ENCODE measurements around the gene TMEM74B.

Gene TMEM74B

DNA sequence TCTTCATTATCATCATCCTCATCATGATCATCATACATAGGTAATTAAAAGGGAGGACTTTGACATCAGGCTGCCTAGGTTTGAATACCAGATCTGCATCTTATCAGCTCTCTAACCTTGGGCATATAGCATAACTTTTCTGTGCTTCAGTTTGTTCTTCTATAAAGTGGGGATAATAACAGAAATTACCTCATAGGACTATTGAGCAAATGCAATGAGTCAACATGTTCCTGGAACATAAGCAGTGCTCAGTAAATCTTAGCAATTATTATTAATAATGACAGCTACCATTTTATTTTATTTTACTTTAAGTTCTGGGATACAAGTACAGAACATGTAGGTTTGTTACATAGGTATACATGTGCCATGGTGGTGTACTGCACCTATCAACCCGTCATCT is 25.7 kb upstream of the TMEM74B start:
- POLR2A ChIA-PET = no interaction called here
- CTCF ChIA-PET = interaction anchor here (1.2 to 1.5 kb wide), 2 partner anchors 19 to 254 kb away, joined by 3 to 5 read pairs; no protein-coding TSS in a partner anchor
- H3K27me3 ChIP-seq (replicated peaks in 2 of 5; ENCODE audit: control insufficient read depth in 4 of 5, insufficient read depth in 5 of 5, low read length in 4 of 5) = peaks cover 0 to 4% (median 0%) of the 10 kb centered on the region in 5 experiments
- H3K4me1 ChIP-seq (ENCODE audit: control extremely low read depth in 1 of 4, control insufficient read depth in 4 of 4, insufficient read depth in 4 of 4, low read length in 3 of 4) = peaks cover 2 to 10% (median 6%) of the 10 kb centered on the region in 4 experiments
- no peak overlapping the region for H3K27ac ChIP-seq (ENCODE audit: insufficient read depth in 1 of 2, low read depth in 1 of 2, low read length in 2 of 2, poor library complexity in 1 of 2, severe bottlenecking in 2 of 2)
- no CpG with 5 or more reads among the region's 1 CpG for WGBS (ENCODE audit: insufficient coverage)
- H3K4me3 ChIP-seq (ENCODE audit: control insufficient read depth in 1 of 7, extremely low read depth in 1 of 7, insufficient read depth in 4 of 7, low read depth in 2 of 7, low read length in 6 of 7) = no peak overlapping the region
- H3K9me3 ChIP-seq (ENCODE audit: control extremely low read depth in 1 of 5, control insufficient read depth in 4 of 5, insufficient read depth in 2 of 5, low read depth in 1 of 5, low read length in 4 of 5) = no peaks in the 10 kb centered on the region
- no peak for DNase-seq
- no peaks in the 10 kb centered on the region for H3K36me3 ChIP-seq (ENCODE audit: control insufficient read depth in 4 of 4, insufficient read depth in 4 of 4, low read length in 3 of 4)

- ChIA-PET CTCF (interaction anchor here (1.2 to 1.5 kb wide), 2 partner anchors 18 to 253 kb away, joined by 3 to 5 read pairs; no protein-coding TSS in a partner anchor), POLR2A (no interaction called here)
- no peak for DNase-seq
- WGBS (ENCODE audit: insufficient coverage) = 66% methylated on average over 3 of the region's 5 CpGs
- H3K36me3 ChIP-seq (ENCODE audit: control insufficient read depth in 4 of 4, insufficient read depth in 4 of 4, low read length in 3 of 4) = no peaks in the 10 kb centered on the region
- H3K4me1 ChIP-seq (ENCODE audit: control extremely low read depth in 1 of 4, control insufficient read depth in 4 of 4, insufficient read depth in 4 of 4, low read length in 3 of 4) = peaks cover 0 to 5% (median under 1%) of the 10 kb centered on the region in 4 experiments
- H3K27ac ChIP-seq (ENCODE audit: insufficient read depth in 1 of 2, low read depth in 1 of 2, low read length in 2 of 2, poor library complexity in 1 of 2, severe bottlenecking in 2 of 2) = no peak overlapping the region
- no peaks in the 10 kb centered on the region for H3K9me3 ChIP-seq (ENCODE audit: control extremely low read depth in 1 of 5, control insufficient read depth in 4 of 5, insufficient read depth in 2 of 5, low read depth in 1 of 5, low read length in 4 of 5)
- no peak overlapping the region for H3K4me3 ChIP-seq (ENCODE audit: control insufficient read depth in 1 of 7, extremely low read depth in 1 of 7, insufficient read depth in 4 of 7, low read depth in 2 of 7, low read length in 6 of 7)
- H3K27me3 ChIP-seq (replicated peaks in 2 of 5; ENCODE audit: control insufficient read depth in 4 of 5, insufficient read depth in 5 of 5, low read length in 4 of 5) = peaks cover 0 to 4% (median 0%) of the 10 kb centered on the region in 5 experiments
Measured at GRCh38 chr20:1209447-1210387, 24.9 kb upstream of the TMEM74B start.

- no peak for DNase-seq
- Histone ChIP-seq H3K27me3 (replicated peaks in 2 of 5; ENCODE audit: control insufficient read depth in 4 of 5, insufficient read depth in 5 of 5, low read length in 4 of 5) (peaks cover 0 to 3% (median 0%) of the 10 kb centered on the region in 5 experiments), H3K9me3 (ENCODE audit: control extremely low read depth in 1 of 5, control insufficient read depth in 4 of 5, insufficient read depth in 2 of 5, low read depth in 1 of 5, low read length in 4 of 5) (no peaks in the 10 kb centered on the region), H3K27ac (ENCODE audit: insufficient read depth in 1 of 2, low read depth in 1 of 2, low read length in 2 of 2, poor library complexity in 1 of 2, severe bottlenecking in 2 of 2) (no peak overlapping the region), H3K4me1 (ENCODE audit: control extremely low read depth in 1 of 4, control insufficient read depth in 4 of 4, insufficient read depth in 4 of 4, low read length in 3 of 4) (peaks cover 0 to 14% (median 9%) of the 10 kb centered on the region in 4 experiments), H3K4me3 (ENCODE audit: control insufficient read depth in 1 of 7, extremely low read depth in 1 of 7, insufficient read depth in 4 of 7, low read depth in 2 of 7, low read length in 6 of 7) (no peak overlapping the region), H3K36me3 (ENCODE audit: control insufficient read depth in 4 of 4, insufficient read depth in 4 of 4, low read length in 3 of 4) (no peaks in the 10 kb centered on the region)
- CTCF ChIA-PET = interaction anchor here (1.5 kb wide), 1 partner anchor 9 kb away, joined by 4 read pairs; no protein-coding TSS in a partner anchor
- POLR2A ChIA-PET = no interaction called here
- WGBS (ENCODE audit: insufficient coverage) = 94% methylated on average over 2 of the region's 3 CpGs
Measured at GRCh38 chr20:1207293-1207878, 22.6 kb upstream of the TMEM74B start.

GRCh38 chr20:1206366-1207148 is 21.8 kb upstream of the TMEM74B start:
- WGBS (ENCODE audit: insufficient coverage) = 96% methylated on average over 14 of the region's 19 CpGs
- no peaks in the 10 kb centered on the region for H3K9me3 ChIP-seq (ENCODE audit: control extremely low read depth in 1 of 5, control insufficient read depth in 4 of 5, insufficient read depth in 2 of 5, low read depth in 1 of 5, low read length in 4 of 5)
- ChIA-PET CTCF (interaction anchor here (1.1 to 1.2 kb wide), 2 partner anchors 9 to 156 kb away, joined by 3 read pairs; no protein-coding TSS in a partner anchor), POLR2A (no interaction called here)
- peaks cover 0 to 3% (median 0%) of the 10 kb centered on the region in 5 experiments for H3K27me3 ChIP-seq (replicated peaks in 2 of 5; ENCODE audit: control insufficient read depth in 4 of 5, insufficient read depth in 5 of 5, low read length in 4 of 5)
- peaks cover 0 to 14% (median 9%) of the 10 kb centered on the region in 4 experiments for H3K4me1 ChIP-seq (ENCODE audit: control extremely low read depth in 1 of 4, control insufficient read depth in 4 of 4, insufficient read depth in 4 of 4, low read length in 3 of 4)
- H3K27ac ChIP-seq (ENCODE audit: insufficient read depth in 1 of 2, low read depth in 1 of 2, low read length in 2 of 2, poor library complexity in 1 of 2, severe bottlenecking in 2 of 2) = no peak overlapping the region
- H3K36me3 ChIP-seq (ENCODE audit: control insufficient read depth in 4 of 4, insufficient read depth in 4 of 4, low read length in 3 of 4) = no peaks in the 10 kb centered on the region
- H3K4me3 ChIP-seq (ENCODE audit: control insufficient read depth in 1 of 7, extremely low read depth in 1 of 7, insufficient read depth in 4 of 7, low read depth in 2 of 7, low read length in 6 of 7) = no peak overlapping the region
- DNase-seq = no peak

- Histone ChIP-seq H3K4me3 (ENCODE audit: control insufficient read depth in 1 of 7, extremely low read depth in 1 of 7, insufficient read depth in 4 of 7, low read depth in 2 of 7, low read length in 6 of 7) (no peak overlapping the region), H3K4me1 (ENCODE audit: control extremely low read depth in 1 of 4, control insufficient read depth in 4 of 4, insufficient read depth in 4 of 4, low read length in 3 of 4) (peaks cover 0 to 14% (median 9%) of the 10 kb centered on the region in 4 experiments), H3K9me3 (ENCODE audit: control extremely low read depth in 1 of 5, control insufficient read depth in 4 of 5, insufficient read depth in 2 of 5, low read depth in 1 of 5, low read length in 4 of 5) (no peaks in the 10 kb centered on the region), H3K27me3 (replicated peaks in 2 of 5; ENCODE audit: control insufficient read depth in 4 of 5, insufficient read depth in 5 of 5, low read length in 4 of 5) (peaks cover 0 to 3% (median 0%) of the 10 kb centered on the region in 5 experiments), H3K36me3 (ENCODE audit: control insufficient read depth in 4 of 4, insufficient read depth in 4 of 4, low read length in 3 of 4) (no peaks in the 10 kb centered on the region), H3K27ac (ENCODE audit: insufficient read depth in 1 of 2, low read depth in 1 of 2, low read length in 2 of 2, poor library complexity in 1 of 2, severe bottlenecking in 2 of 2) (no peak overlapping the region)
- ChIA-PET POLR2A (no interaction called here), CTCF (interaction anchor here (0.8 to 1.2 kb wide), 5 partner anchors 8 to 232 kb away, joined by 3 read pairs; no protein-coding TSS in a partner anchor)
- 100% methylated on average over 5 of the region's 8 CpGs for WGBS (ENCODE audit: insufficient coverage)
- DNase-seq = no peak
Measured at GRCh38 chr20:1205802-1206201, 21.0 kb upstream of the TMEM74B start.

GRCh38 chr20:1204576-1204975 is 19.8 kb upstream of the TMEM74B start:
- H3K9me3 ChIP-seq (ENCODE audit: control extremely low read depth in 1 of 5, control insufficient read depth in 4 of 5, insufficient read depth in 2 of 5, low read depth in 1 of 5, low read length in 4 of 5) = no peaks in the 10 kb centered on the region
- H3K4me3 ChIP-seq (ENCODE audit: control insufficient read depth in 1 of 7, extremely low read depth in 1 of 7, insufficient read depth in 4 of 7, low read depth in 2 of 7, low read length in 6 of 7) = no peak overlapping the region
- peaks cover 0 to 14% (median 10%) of the 10 kb centered on the region in 4 experiments for H3K4me1 ChIP-seq (ENCODE audit: control extremely low read depth in 1 of 4, control insufficient read depth in 4 of 4, insufficient read depth in 4 of 4, low read length in 3 of 4)
- no peak for DNase-seq
- WGBS (ENCODE audit: insufficient coverage) = 92% methylated on average over 2 of the region's 2 CpGs
- ChIA-PET POLR2A (no interaction called here), CTCF (interaction anchor here (0.8 to 1.4 kb wide), 2 partner anchors 14 to 32 kb away, joined by 3 to 4 read pairs; no protein-coding TSS in a partner anchor)
- H3K36me3 ChIP-seq (ENCODE audit: control insufficient read depth in 4 of 4, insufficient read depth in 4 of 4, low read length in 3 of 4) = no peaks in the 10 kb centered on the region
- H3K27me3 ChIP-seq (replicated peaks in 2 of 5; ENCODE audit: control insufficient read depth in 4 of 5, insufficient read depth in 5 of 5, low read length in 4 of 5) = peaks cover 0 to 3% (median 0%) of the 10 kb centered on the region in 5 experiments
- no peak overlapping the region for H3K27ac ChIP-seq (ENCODE audit: insufficient read depth in 1 of 2, low read depth in 1 of 2, low read length in 2 of 2, poor library complexity in 1 of 2, severe bottlenecking in 2 of 2)
